MV-4-11 (cell line): ENCODE data around the gene SHB.
"Not testable (repeated sequence)": the region's sequence is repeated elsewhere in the genome, so short reads cannot be mapped to it uniquely, and the experiment has no call there.

ENCODE experiments used
- DNase-seq: peaks from one replicate; lab custom pipeline; 2025; lab: John Stamatoyannopoulos, UW

SHB gene

GRCh38 chr9:37918665-37919170 is 150.3 kb downstream of the SHB start:
- DNase-seq: no peak

DNA sequence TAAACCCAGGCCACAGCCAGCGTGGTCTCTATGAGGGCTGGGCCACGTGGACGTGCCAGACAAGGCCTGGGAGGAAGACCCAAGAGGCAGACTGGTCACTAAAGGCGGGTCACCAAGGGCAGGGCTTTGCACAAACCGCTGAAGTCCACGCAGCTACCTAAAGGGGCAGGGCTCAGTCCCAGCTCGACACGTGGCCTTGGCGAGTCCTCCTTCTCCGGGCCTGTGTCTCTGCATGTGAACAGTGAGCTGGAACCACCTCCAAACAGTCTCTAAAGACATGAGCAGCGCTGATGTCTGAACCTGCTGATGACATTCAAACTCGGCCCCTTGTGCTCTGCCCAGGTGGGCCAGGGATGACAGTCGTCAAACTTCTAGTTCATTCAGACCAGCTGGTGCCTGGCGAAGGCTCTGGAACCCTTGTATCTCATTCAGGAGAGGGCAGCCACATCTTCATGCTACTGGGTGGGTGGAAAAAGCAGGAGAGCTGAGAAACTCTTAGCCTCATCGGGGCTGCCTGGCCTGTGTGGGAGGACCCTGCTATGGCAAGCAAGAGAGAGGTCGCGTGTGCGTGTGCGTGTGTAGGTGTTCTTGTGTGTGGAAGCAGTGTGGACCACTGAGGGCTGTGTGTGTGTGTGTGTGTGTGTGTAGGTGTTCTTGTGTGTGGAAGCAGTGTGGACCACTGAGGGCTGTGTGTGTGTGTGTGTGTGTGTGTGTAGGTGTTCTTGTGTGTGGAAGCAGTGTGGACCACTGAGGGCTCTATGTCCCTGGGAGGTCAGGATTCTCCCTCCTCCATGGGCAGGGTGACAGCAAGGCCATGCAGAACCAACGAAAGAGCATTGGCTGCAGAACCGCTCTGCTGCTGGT is 151.0 kb downstream of the SHB start:
- DNase-seq: no peak

- no peak for DNase-seq
Measured at GRCh38 chr9:37917313-37917731, 151.7 kb downstream of the SHB start.

DNA sequence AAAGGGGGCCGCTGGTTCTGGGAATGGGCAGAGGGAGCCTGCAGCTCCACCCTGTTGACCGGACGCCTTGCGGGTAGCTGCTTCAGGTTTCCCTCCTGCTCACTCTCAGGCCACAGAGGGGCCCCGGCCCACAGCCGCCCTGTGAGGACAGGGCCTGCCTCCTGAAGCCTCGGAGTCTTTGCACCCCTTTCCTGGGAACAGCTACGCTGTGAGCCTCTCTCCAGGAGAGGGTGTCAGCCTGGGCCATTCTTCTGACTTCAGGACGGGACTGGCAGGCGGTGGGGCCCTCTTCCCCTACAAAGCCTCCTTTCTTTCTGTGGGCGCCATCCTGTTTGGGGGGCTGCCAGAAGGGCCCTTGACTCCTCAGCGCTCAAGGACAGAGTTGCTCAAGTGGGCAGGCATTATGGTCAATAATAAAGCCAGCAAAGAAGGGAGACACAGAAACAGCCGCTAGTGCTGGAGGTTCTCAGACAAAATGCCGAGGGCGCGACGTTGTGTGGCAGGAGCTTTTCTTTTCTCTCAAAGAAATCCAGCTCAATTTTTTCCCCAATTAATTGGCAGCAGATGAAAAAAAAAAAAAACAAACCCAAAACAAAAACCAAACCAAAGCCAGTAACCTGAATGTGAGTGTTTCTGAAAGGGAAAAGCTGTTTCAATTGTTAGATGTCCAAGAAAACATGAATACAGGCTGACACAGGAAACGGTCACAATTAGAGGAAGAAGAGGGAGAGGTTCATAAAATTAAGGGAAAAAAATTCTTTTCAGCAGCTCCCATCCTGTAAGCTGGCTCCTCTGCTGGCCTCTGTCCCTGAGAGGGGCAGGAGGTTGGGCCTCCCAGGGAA is 152.3 kb downstream of the SHB start:
- DNase-seq: no peak

GRCh38 chr9:37915911-37916470 is 153.0 kb downstream of the SHB start:
- DNase-seq: no peak

DNA sequence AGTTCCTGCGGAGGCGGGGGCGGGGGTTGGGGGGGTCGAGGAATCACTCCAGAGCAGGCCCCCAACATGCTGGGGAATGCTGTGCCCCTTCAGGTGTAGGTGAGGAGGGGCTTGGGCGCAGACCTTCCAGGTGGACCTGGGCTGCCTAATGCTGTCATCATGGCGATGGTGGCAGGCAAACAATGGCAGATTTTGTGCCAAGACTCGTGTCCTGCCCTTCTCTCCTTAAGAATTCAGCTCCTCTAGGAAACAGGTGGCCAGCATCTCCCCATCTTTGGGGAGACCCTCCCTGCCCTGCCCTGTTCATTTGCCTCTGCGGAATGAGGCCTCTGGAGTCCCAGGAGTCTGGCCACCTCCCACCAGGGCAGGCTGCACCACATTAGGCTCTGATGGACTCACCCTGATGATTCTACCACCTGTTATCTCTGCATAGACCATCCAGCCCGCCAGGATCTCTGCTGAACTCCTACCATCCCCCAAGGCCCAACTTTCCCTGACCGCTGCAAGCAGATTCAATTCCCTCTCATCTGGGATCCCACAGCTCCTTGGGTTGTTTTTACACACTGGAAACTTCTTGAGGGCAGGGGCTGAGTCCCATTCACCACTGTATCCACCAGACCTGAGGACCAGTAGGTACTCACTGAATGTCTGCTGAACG is 154.2 kb downstream of the SHB start:
- no peak for DNase-seq

DNA sequence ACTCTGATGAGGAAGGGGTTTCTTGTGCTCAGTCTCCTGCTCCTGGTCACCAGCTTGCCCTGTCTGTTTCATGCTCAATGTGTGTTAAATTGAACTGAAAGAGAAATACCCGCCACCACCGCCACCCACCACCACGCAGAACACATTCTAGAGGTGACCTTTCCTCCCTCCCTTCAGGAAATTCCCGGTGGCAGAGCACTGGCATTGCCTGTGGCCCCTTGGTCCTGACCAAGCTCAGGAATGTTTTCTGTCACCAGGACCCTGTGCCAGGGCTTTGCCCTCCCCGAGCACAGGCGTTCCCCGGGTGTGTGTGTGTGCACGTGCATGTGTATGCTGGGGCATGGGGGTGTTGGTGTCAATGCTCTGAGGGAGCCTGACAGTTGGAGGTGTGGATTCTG is 154.9 kb downstream of the SHB start:
- DNase-seq: no peak

DNA sequence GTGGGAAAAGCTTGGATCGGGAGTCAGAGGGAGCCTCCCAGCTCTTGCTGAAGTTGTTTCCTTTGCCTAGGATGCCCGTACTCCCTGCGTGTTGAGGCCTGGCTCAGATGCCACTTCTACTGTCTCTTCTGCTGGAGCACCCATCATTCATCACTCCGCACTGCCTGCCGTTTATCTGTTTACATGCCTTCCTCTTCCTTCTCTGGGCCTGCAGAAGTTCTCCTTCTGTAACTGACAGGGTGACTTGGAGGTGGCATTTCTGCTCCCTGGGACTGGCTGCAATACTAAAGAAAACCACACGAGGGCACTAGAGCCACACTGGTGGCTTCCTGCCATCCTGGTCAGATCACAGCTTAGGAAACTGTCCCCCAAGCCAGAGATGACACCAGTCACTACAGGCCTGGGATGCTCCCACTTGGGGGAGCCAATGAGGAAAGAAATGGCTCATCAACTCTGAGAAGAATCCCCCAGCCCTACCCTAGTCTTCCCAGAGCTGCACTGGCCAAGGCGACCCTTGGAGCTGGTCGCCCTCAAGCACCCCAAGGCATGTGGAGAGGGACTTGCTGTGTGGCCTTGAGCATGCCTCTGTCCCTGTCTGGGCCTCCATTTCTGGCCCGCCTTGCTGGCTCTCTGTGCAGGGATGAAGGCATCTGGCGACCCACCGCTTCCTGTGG is 155.4 kb downstream of the SHB start:
- DNase-seq: peak; percentile 94

- DNase-seq: peak; percentile 79
Measured at GRCh38 chr9:37911271-37911681, 157.8 kb downstream of the SHB start.

DNA sequence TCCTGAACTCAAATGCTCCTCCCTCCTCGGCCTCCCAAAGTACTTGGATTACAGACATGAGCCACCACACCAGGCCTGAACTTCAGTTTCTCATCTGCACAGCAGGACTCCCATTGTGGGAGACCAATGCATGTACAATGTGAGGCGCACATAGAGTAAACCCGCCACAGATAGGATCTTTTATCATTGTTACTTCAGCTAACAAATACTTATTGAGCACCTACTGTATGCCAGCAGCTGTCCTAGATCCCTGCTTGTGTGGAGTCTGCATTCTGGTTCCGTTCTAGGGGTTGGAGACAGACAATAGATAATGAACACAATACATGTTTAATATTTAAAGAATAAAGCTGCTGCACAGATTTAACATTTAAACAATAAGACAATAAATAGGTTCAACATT is 158.8 kb downstream of the SHB start:
- no peak for DNase-seq

GRCh38 chr9:37909836-37910235 is 159.2 kb downstream of the SHB start:
- DNase-seq: not testable (repeated sequence)

- DNase-seq: no peak
Measured at GRCh38 chr9:37909326-37909725, 159.7 kb downstream of the SHB start.

- peak; percentile 95 for DNase-seq
Measured at GRCh38 chr9:37908698-37909186, 160.3 kb downstream of the SHB start.

GRCh38 chr9:37908283-37908682 is 160.7 kb downstream of the SHB start:
- DNase-seq: no peak

GRCh38 chr9:37906312-37907239 is 162.5 kb downstream of the SHB start:
- peak; percentile 1 for DNase-seq

GRCh38 chr9:37905776-37906175 is 163.3 kb downstream of the SHB start:
- no peak for DNase-seq

DNA sequence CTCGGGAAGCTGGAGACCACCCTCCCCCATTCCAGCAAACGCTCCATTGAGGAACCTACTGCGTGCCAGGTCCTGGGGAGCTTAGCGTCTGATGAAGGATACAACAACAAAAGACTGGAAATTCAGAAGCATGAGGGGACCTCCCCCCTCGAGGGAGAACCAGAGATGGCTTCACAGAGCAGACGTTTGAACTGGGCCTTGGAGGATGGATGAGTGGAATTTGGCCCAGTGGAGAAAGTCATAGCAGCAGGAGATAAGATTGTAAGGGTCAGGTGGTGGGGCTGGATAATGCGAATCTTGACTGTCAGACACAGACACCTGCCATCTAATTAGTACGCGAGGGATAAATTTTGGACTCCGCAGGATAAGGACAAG is 163.9 kb downstream of the SHB start:
- DNase-seq: no peak

DNA sequence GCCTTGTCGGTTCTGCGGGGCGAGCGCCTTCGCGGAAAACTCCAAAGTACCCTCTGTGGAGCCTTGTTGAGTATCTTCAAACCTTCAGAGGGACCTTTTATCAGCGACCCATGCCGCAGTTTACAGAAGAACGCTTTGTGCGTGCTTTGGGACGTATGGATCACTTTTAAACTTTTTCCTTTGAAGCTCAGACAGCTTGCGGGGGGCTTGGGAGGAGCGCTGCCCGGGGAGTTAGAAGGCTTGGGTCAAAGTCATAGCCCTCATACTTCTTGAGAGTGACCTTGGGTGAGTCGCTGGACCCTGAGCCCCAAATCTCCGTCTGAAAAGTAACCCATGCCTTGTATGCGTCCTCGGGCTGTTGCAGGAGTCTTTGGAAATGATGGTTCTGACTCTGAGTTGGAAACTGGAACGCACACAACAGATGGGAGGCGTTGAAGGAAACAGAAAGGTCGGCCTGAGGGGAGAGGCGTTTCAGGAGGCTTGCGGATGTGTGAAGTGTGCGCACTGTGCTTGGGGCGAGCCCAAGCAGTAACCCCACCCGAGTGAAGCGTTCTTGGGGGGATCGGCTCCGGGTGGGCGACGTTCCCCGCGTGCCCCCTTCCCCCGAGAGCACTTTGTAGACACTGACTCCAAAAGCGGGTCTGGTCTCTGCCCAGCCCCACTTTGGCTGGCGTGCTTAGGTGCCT is 164.4 kb downstream of the SHB start:
- DNase-seq: no peak

DNA sequence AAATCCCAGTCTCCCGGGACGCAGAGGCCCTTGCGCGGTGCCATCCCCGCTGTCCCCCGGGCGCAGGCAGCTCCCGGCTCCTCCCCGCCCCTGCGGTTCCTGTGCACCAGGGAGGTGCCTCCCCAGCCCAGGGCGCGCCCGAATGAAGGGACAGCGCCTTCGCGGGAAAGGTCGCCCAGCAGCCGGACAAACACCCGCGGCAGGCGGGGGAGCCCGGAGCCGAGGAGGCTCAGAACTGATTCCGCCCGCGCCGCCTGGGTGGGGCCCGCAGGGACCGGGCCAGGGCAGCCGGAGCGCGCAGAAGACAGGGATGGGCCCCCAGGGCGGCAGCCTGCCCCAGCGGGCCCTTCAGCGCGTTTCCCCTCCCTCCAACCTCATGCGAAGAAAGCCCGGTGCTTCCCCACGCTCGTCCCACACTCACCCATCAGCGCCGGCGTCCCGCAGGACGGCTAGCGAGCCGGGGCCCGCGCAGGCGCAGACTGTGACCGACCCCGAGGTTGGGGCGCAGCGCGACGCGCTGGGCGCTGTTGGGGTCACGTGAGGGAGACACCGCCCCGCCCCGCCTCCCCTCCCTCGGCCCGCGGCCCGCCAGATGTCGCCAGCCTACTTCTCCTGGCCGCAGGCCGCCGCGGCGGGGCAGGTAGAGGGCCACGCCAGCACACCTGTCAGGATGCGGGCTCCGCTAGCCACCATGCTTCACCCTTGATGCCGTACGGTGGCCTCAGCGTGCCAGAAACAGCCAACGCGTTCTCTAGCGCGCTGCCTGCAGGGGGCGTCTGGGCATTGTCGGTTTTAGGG is 165.2 kb downstream of the SHB start, which contains the start of gene SLC25A51:
Gene SLC25A51, minus strand, starts transcription at position 481 of the 798 bp plus-strand sequence. CDS start 15,577 bp downstream, outside the sequence.
- DNase-seq: peak; percentile 83
